Activated CD4-positive, alpha-beta T cell treated with anti-CD3 and anti-CD28 coated beads, Interleukin-2, amount 10 ng/mL, durations not matched to agents 24 days and 14 days (primary cell): Measurements from ENCODE around the gene ZNF423. TPM values are rescaled to one million over a fixed set of nuclear protein-coding genes. Genes with fewer than 3 reads are reported as not detected.

Experiments
- DNase-seq: peaks from one replicate; pipeline ENCODE4 v3.0.0; 2022
- H3K27ac Mint-ChIP-seq: one replicate; pipeline ENCODE4 v1.8.0; 2022; ENCODE audit warnings: mild to moderate bottlenecking, mixed read lengths
- H3K27me3 Mint-ChIP-seq: one replicate; pipeline ENCODE4 v1.8.0; 2022; ENCODE audit warnings: mixed read lengths
- H3K36me3 Mint-ChIP-seq: one replicate; pipeline ENCODE4 v1.8.0; 2022; ENCODE audit warnings: low read depth, mild to moderate bottlenecking, mixed read lengths
- H3K4me1 Mint-ChIP-seq: one replicate; pipeline ENCODE4 v1.8.0; 2021; ENCODE audit warnings: mixed read lengths
- H3K4me3 Mint-ChIP-seq: one replicate; pipeline ENCODE4 v1.8.0; 2022; ENCODE audit warnings: mild to moderate bottlenecking, moderate library complexity, mixed read lengths
- H3K9me3 Mint-ChIP-seq: one replicate; pipeline ENCODE4 v1.8.0; 2021; ENCODE audit warnings: mixed read lengths
- intact Hi-C: fragments of 100-400 bp; cut with micrococcal nuclease; formaldehyde crosslinking; loops from one replicate; pipeline ENCODE4 v1.15.1; 2023
- total RNA-seq: library from RNA; stranded (reverse); gene quantifications from 2 replicates; pipeline ENCODE4 v1.2.3, GENCODE V29; 2022

ZNF423 gene
- total RNA-seq, 1 donor from 2014 or later = not detected

DNA sequence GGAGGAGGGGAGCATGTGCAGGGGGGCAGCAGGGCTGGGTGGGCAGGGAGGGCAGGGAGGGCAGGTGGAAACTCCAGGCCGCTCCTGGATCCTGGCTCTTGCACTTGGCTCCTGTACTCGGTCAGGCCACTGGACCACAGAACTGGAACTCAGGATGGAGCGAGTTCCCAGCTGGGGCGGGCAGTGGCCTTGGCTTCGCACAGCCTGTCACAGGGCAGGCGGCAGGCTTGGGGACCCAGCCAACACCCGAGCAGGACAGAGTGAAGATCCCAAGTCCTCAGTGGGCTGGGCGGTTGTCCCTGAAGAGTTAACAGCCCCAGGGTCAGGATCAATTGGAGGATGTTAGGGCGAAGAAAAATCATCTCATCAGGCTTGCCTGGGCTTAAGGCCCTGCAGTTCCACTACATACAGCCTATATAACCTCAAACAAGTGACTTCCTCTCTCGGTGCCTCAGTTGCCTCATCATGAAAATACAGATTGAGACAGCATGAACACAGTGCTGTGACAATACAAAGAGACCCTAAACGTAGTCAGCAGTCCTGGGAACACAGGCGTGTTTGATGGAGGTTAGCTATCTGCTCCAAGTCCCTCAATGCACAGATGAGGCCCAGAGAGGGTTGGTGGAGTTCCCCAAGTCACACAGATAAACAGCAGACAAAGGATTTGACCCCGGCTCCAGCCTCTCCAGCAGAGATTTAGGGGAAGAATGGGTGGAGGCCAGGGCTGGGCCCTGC, 21.9 kb downstream of the ZNF423 start:
- intact Hi-C loops = no loop called here
- Mint-ChIP-seq H3K36me3 (no peaks in the 10 kb centered on the region), H3K4me1 (no peaks in the 10 kb centered on the region), H3K27me3 (peaks cover 16% of the 10 kb centered on the region), H3K27ac (no peak overlapping the region), H3K4me3 (no peak overlapping the region), H3K9me3 (no peaks in the 10 kb centered on the region)
- DNase-seq = no peak

DNA sequence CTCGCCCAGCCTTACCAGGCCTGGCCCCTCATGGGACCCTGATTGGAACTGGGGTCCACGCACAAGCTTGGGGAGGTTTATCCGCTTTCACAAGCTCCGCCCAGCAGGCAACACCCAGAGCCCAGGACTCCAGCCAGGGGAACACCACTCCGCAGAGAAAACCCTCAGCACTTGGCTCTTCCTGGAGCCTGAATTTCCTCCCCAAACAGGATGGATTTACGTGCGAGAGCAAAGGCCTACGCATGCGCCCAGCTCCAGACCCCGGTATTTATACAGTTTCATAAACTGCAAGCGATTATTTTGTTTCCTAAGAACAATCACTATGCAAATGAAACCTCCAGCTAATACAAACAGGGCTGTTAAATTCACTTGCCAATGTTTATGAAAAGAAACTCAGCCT, 22.8 kb downstream of the ZNF423 start:
- intact Hi-C loops = no loop called here
- H3K27me3 Mint-ChIP-seq = peaks cover 14% of the 10 kb centered on the region

DNA sequence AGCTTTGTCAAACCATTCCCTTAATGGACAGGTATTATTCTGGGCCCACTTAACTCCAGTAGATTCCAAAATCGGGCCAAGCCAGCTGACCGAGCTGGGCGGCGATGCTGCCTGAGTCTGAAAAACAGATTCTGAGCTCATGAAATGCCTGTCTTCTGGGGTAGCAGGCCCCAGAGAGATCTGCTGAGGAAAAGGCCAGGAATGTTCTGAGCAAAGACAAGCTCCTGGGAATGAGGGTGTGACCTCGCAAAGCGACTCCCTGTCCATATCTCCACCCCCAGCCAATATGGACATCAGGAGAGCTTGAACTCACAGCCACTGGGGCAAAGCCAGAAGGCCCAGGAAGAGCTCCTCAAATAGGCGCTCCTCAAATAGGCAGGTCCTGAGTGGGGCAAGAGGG, 23.7 kb downstream of the ZNF423 start:
- H3K27me3 Mint-ChIP-seq = peaks cover 5% of the 10 kb centered on the region

More for the DNA sequence above, 22.8 kb downstream of the ZNF423 start:
- DNase-seq = no peak
- no peaks in the 10 kb centered on the region for H3K9me3 Mint-ChIP-seq
- no peaks in the 10 kb centered on the region for H3K36me3 Mint-ChIP-seq
- H3K27ac Mint-ChIP-seq = no peak overlapping the region
- no peak overlapping the region for H3K4me3 Mint-ChIP-seq
- no peaks in the 10 kb centered on the region for H3K4me1 Mint-ChIP-seq

DNA sequence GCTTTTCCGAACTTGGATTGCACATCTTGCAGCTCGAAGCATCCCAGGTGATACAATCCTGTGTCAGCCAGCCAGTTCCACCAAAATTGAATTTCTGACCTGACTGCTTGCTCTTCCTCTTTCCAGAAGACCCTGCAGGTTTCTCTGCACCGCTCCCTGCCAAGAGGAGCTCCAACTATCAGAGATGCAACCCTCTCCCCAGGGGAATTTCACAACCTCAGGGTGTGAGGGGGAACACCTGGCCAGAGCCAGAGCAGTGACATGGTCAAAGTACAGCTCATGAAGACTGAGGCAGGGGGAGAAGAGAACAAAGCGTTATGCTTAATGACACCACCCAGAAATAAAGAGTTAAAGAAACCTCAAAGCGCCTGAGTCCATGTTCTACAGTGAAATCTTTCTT, 25.0 kb downstream of the ZNF423 start:
- no peak overlapping the region for H3K27ac Mint-ChIP-seq
- H3K4me3 Mint-ChIP-seq = no peak overlapping the region
- H3K4me1 Mint-ChIP-seq = no peaks in the 10 kb centered on the region
- H3K27me3 Mint-ChIP-seq = no peaks in the 10 kb centered on the region
- intact Hi-C loops = no loop called here
- H3K9me3 Mint-ChIP-seq = no peaks in the 10 kb centered on the region
- H3K36me3 Mint-ChIP-seq = no peaks in the 10 kb centered on the region
- no peak for DNase-seq

More for the DNA sequence above, 23.7 kb downstream of the ZNF423 start:
- Mint-ChIP-seq H3K27ac (no peak overlapping the region), H3K4me3 (no peak overlapping the region), H3K9me3 (no peaks in the 10 kb centered on the region), H3K4me1 (no peaks in the 10 kb centered on the region), H3K36me3 (no peaks in the 10 kb centered on the region)
- DNase-seq = no peak
- intact Hi-C loops = no loop called here

DNA sequence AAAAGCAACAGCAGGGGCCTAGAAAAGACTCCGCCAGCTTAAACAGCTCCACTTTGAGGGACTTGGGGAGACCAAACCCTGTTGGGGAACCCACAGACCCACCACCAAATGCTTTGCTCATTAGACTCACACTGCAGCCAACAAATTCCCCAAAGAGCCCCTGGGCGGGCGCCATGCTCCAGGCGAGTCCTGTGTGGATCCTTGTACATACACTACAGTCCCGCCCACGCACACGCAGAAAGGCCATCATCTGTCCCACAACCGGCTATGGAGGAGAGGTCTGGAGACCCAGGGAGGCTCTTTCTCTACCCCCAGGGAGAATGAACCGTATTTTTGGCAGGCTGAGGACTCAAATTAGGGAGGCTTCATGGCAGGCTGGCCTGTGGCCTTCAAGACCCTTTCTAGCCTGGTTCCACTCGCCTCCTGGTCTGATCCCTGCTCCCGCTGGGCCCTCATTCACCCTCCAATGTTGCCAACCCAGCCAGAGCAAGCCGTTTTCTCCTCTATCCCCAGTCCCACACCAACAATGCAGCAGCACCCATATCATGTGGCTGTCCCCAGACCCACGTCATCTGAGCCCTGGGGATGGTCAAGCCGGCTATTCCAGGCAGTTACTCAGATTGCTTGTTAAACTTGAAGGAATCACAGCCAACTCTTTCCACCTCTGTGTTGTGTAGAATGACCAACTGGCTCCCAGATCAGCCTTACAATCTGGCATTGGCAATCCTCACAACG, 27.2 kb downstream of the ZNF423 start:
- no peaks in the 10 kb centered on the region for H3K27me3 Mint-ChIP-seq
- H3K27ac Mint-ChIP-seq = no peak overlapping the region
- H3K36me3 Mint-ChIP-seq = no peaks in the 10 kb centered on the region
- no peaks in the 10 kb centered on the region for H3K9me3 Mint-ChIP-seq
- intact Hi-C loops = no loop called here
- DNase-seq = no peak
- no peaks in the 10 kb centered on the region for H3K4me1 Mint-ChIP-seq
- H3K4me3 Mint-ChIP-seq = no peak overlapping the region

DNA sequence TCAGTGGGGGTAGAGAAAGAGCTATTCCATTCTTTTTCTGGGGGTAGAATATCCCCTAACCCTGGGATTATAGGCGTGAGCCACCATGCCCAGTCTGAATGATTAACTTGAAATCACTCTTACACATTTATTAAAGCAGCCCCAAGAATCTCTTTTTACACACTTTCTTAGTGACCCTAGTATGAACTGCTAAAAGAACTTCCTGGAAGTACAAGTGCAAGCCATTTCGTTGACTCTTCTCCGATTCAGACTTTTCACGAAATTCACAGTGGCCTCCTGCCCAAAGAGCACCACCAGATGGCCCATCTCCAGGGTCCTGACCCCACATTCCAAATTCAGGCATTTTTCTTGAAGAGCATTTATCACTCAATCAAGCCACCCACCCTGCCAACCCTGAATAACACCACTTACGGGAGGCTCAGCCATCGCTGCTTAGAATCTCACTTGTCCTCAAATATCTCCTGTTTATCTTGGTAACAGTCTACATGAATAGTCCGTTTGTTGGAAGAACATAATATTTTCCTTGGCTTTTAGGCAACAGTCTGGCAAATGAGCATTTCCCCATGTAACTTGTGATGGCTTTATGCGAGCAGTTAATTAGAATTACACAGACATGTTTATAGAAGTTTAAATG, 28.0 kb downstream of the ZNF423 start:
- H3K27me3 Mint-ChIP-seq = no peaks in the 10 kb centered on the region
- DNase-seq = no peak
- H3K4me3 Mint-ChIP-seq = no peak overlapping the region
- H3K36me3 Mint-ChIP-seq = no peaks in the 10 kb centered on the region
- no peaks in the 10 kb centered on the region for H3K4me1 Mint-ChIP-seq
- no peaks in the 10 kb centered on the region for H3K9me3 Mint-ChIP-seq
- intact Hi-C loops = no loop called here
- no peak overlapping the region for H3K27ac Mint-ChIP-seq

DNA sequence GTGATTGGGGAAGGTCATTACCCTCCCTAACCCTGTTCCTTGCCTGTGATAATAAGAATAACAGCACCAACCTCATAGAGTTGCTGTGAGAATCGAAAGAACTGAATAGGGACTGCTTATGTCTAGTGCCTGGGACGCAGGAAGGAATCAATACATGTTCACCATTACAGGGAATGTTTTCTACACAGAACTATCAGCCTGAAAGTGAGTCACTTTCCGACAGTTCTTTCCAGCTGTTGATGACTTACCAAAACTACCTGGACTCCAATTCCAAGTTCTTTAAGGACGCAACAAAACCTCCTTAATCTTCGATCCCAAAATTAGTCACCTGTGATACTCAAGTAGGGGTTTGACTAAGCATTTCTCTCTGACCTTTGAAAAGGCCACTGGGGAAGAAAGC, 29.4 kb downstream of the ZNF423 start:
- intact Hi-C loops = no loop called here
- Mint-ChIP-seq H3K36me3 (no peaks in the 10 kb centered on the region), H3K4me1 (no peaks in the 10 kb centered on the region), H3K4me3 (no peak overlapping the region), H3K27ac (no peak overlapping the region), H3K27me3 (no peaks in the 10 kb centered on the region), H3K9me3 (no peaks in the 10 kb centered on the region)
- no peak for DNase-seq

DNA sequence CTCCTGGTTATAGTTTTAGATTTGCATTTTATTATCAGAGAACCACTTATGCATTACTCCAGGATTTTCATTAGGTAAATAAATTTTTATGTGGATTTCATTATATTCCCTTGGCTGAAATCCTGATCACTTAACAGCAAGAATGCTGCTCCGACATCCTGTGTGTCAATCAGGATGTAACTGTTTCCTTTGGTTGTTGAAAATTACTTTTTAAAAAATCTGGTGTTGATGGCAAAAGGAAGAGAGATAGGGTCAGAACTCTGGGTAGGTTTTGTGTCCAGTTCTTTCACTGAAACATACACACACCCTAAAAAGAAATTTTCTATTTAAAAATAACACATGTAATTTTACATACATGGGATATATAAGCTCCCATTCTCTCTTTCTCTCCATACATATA, 30.9 kb downstream of the ZNF423 start:
- DNase-seq = no peak
- Mint-ChIP-seq H3K4me1 (no peaks in the 10 kb centered on the region), H3K27ac (no peak overlapping the region), H3K27me3 (no peaks in the 10 kb centered on the region), H3K36me3 (no peaks in the 10 kb centered on the region), H3K4me3 (no peak overlapping the region), H3K9me3 (no peaks in the 10 kb centered on the region)
- intact Hi-C loops = no loop called here

DNA sequence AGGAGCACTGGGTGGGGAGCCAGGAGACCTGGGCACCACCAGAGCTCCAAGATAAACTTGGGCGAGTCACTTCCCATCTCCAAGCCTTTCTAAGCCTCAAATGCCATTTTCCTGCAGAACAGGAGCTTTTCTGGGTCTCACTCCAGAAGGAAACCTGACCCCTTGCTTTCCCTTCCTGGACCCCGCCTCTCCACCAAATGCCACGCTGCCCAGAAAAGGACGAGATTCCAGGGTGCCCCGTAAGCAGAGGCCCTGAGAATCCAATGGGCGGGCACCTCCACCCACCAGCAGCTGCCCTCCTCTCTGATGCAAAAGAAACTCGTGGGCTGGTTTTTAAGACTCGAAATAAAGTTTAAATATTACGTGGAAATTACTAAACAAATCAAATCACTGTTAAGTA, 31.3 kb downstream of the ZNF423 start:
- DNase-seq = no peak
- no peaks in the 10 kb centered on the region for H3K27me3 Mint-ChIP-seq
- no peaks in the 10 kb centered on the region for H3K4me1 Mint-ChIP-seq
- H3K9me3 Mint-ChIP-seq = no peaks in the 10 kb centered on the region
- no peaks in the 10 kb centered on the region for H3K36me3 Mint-ChIP-seq
- no peak overlapping the region for H3K4me3 Mint-ChIP-seq
- H3K27ac Mint-ChIP-seq = no peak overlapping the region
- intact Hi-C loops = no loop called here

DNA sequence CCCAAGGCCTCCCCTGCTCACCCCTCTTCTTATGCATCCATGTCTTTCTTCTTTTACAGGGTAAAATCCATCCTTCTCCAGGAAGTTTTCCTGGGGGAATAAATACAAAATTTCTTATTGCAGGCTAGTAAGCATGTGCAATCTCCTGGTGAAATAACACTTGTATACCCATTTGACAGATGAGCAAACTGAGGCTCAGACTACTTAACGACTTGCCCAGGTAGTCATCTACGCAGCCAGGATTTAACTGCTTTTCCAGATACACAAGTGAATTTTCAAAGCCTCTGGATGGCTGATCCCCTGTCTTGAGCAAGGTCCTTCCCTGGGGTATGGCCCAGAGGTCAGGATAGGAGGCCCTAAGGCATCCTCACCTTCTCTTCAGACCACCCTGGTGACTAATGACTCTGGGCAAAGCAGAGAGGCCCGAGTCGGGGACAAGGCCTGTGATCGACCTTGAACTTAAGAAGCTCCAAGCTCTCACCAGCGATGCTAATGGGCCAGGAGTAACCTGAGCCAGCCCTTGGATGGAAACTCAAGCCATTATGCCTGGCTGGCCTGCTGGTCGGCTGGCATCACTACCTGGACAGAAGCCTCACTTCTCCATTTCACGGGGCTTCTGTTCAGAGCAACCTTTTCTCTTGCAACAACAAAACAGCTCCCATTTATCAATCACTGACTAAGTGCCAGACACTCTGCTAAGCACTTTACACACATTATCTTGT, 33.1 kb downstream of the ZNF423 start:
- no peak overlapping the region for H3K27ac Mint-ChIP-seq
- no peak for DNase-seq
- intact Hi-C loops = no loop called here
- H3K27me3 Mint-ChIP-seq = no peaks in the 10 kb centered on the region
- H3K4me3 Mint-ChIP-seq = no peak overlapping the region
- no peaks in the 10 kb centered on the region for H3K36me3 Mint-ChIP-seq
- no peaks in the 10 kb centered on the region for H3K9me3 Mint-ChIP-seq
- H3K4me1 Mint-ChIP-seq = no peaks in the 10 kb centered on the region

DNA sequence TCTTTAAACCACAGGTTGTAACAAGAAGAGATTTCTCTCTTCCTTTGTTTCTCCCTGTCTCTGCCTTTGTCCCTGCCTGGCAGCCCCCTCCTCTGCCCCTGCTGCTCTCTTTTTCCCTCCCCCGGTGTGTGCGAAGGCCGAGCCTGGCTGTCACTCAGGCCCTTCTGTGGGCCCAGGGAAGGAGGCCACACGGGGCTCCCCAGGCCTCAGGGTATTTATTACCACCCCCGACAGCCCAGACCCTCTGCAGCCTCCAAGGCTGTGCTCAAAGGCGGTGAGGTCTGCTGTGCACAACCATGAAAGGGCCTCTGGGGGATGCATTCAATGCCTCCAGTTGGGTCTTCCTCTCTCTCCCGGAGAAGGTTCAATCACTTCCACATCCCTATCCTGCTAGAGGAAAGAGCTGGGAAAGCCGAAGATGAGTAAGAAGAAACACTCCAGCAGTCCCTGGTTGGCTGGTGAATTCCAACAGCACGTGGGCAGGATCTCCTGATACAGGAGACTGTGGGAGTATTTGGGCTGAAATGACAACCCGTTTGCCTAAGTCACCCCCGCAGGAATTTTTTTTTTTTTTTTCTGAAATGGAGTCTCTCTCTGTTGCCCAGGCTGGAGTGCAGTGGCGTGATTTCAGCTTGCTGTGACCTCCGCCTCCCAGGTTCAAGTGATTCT, 34.2 kb downstream of the ZNF423 start:
- H3K27me3 Mint-ChIP-seq = no peaks in the 10 kb centered on the region
- no peaks in the 10 kb centered on the region for H3K4me1 Mint-ChIP-seq
- no peaks in the 10 kb centered on the region for H3K9me3 Mint-ChIP-seq
- no peak overlapping the region for H3K4me3 Mint-ChIP-seq
- no peaks in the 10 kb centered on the region for H3K36me3 Mint-ChIP-seq
- intact Hi-C loops = no loop called here
- no peak for DNase-seq
- H3K27ac Mint-ChIP-seq = no peak overlapping the region

DNA sequence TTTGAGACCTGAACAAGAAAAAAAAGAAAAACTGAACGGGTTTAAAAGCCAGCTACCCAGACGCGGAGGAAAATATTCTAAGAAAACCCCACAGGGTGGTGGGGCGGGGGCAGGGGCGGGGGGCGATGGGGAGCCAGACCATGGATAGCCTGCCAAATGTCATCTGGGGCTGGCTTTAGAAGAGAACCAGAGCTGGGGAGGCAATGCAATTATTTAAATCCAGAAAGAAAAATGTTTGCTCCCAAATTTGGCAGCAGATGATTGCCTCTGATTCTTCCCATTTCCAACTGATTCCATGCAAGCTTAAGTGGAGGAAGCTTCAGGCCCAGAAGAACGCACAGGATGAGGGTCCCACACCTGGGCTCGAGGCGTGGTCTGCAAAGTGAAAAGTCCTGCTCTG, 34.8 kb downstream of the ZNF423 start:
- no peak overlapping the region for H3K4me3 Mint-ChIP-seq
- no peaks in the 10 kb centered on the region for H3K4me1 Mint-ChIP-seq
- intact Hi-C loops = no loop called here
- DNase-seq = no peak
- H3K27me3 Mint-ChIP-seq = no peaks in the 10 kb centered on the region
- H3K36me3 Mint-ChIP-seq = no peaks in the 10 kb centered on the region
- H3K27ac Mint-ChIP-seq = no peak overlapping the region
- no peaks in the 10 kb centered on the region for H3K9me3 Mint-ChIP-seq

DNA sequence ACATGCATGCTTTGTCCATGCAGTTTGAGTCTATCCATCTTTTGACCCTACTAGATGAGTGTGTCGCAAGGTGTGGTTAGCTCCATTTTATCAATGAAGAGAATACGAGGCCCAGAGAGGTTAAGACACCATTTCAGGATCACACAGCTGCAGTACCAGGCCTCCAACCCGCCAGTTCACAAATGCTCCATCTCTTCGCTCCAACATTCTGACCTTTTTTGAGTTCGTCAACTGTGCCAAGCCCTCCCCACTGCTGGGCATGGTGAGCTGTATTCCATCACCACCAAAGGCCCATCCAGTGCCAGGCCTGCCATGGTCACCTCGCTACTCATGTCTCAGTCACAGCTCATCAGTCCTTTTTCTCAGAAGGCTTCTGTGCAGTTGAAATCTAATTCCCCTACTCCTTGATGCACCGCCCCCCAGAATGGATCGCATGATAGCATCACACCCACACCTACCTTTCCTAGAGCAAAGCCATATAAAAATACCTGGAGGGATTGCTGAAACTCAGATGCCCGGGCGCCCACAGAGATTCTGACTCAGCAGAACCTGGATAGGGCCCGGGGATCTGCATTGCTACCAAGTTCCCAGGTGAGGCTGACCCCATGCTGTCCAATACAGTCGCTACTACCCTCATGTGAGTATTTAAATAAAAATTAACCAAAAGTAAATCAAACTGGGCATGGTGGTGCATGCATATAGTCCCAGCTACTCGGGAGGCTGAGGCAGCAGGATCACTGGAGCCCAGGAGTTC, 38.0 kb downstream of the ZNF423 start:
- no peaks in the 10 kb centered on the region for H3K4me1 Mint-ChIP-seq
- intact Hi-C loops = no loop called here
- H3K27me3 Mint-ChIP-seq = no peaks in the 10 kb centered on the region
- no peak overlapping the region for H3K4me3 Mint-ChIP-seq
- H3K27ac Mint-ChIP-seq = no peak overlapping the region
- H3K9me3 Mint-ChIP-seq = no peaks in the 10 kb centered on the region
- no peaks in the 10 kb centered on the region for H3K36me3 Mint-ChIP-seq
- DNase-seq = no peak
